ENCODE data around the gene BHLHE23.

Gene BHLHE23

GRCh38 chr20:62983210-62983609 lies 23.6 kb downstream of the BHLHE23 start:
- DNase-seq: no peak
- no peak overlapping the region for H3K23ac ChIP-seq (ENCODE audit: low read length)
- H3K9me3 ChIP-seq (ENCODE audit: insufficient read depth, low read depth, low read length): peaks cover 2% of the 10 kb centered on the region
- H2AFZ ChIP-seq (ENCODE audit: insufficient read depth, low read length, poor library complexity): no peak overlapping the region
- H3K18ac ChIP-seq (ENCODE audit: low read length): no peak overlapping the region
- no peaks in the 10 kb centered on the region for H3K79me2 ChIP-seq (ENCODE audit: control insufficient read depth, insufficient read depth, low read length, poor library complexity)
- no peaks in the 10 kb centered on the region for H3K36me3 ChIP-seq (ENCODE audit: control insufficient read depth in 1 of 2, insufficient read depth in 2 of 2, low read length in 2 of 2)
- H4K91ac ChIP-seq (ENCODE audit: low read depth, low read length): no peak overlapping the region
- no peak overlapping the region for H3K27ac ChIP-seq (ENCODE audit: low read depth, low read length)
- no peaks in the 10 kb centered on the region for H3K79me1 ChIP-seq (ENCODE audit: low read length)
- H2BK120ac ChIP-seq (ENCODE audit: insufficient read depth, low read length, poor library complexity): no peak overlapping the region
- no peak overlapping the region for H3K4me3 ChIP-seq (ENCODE audit: low read depth, low read length)
- no peak overlapping the region for H2BK5ac ChIP-seq (ENCODE audit: low read depth, low read length, poor library complexity)
- no peak overlapping the region for H4K8ac ChIP-seq (ENCODE audit: low read depth, low read length)
- peaks cover 3% of the 10 kb centered on the region for H3K27me3 ChIP-seq (ENCODE audit: insufficient read depth, low read length)
- no peak overlapping the region for H3K4me2 ChIP-seq (ENCODE audit: low read length)
- no peak overlapping the region for H3K14ac ChIP-seq (ENCODE audit: low read length)
- H3K9ac ChIP-seq (ENCODE audit: low read length): no peak overlapping the region
- no peak overlapping the region for H4K12ac ChIP-seq (ENCODE audit: low read depth, low read length)
- no peak overlapping the region for H2AK5ac ChIP-seq (ENCODE audit: low read length)
- no peaks in the 10 kb centered on the region for H3K4me1 ChIP-seq (ENCODE audit: control insufficient read depth in 1 of 2, insufficient read depth in 2 of 2, low read length in 2 of 2)
- H2BK12ac ChIP-seq (ENCODE audit: low read length): no peak overlapping the region
- no peak overlapping the region for H3K4ac ChIP-seq (ENCODE audit: low read depth, low read length)
- no CpG with 5 or more reads among the region's 6 CpGs for WGBS (ENCODE audit: extremely low coverage, insufficient coverage, insufficient read length)

GRCh38 chr20:62982124-62983075 lies 24.4 kb downstream of the BHLHE23 start:
- no CpG with 5 or more reads among the region's 21 CpGs for WGBS (ENCODE audit: extremely low coverage, insufficient coverage, insufficient read length)
- Histone ChIP-seq H4K8ac (ENCODE audit: low read depth, low read length) (no peak overlapping the region), H3K79me1 (ENCODE audit: low read length) (no peaks in the 10 kb centered on the region), H2AFZ (ENCODE audit: insufficient read depth, low read length, poor library complexity) (no peak overlapping the region), H3K4ac (ENCODE audit: low read depth, low read length) (no peak overlapping the region), H2BK12ac (ENCODE audit: low read length) (no peak overlapping the region), H3K14ac (ENCODE audit: low read length) (no peak overlapping the region), H3K27ac (ENCODE audit: low read depth, low read length) (no peak overlapping the region), H4K12ac (ENCODE audit: low read depth, low read length) (no peak overlapping the region), H3K23ac (ENCODE audit: low read length) (no peak overlapping the region), H3K18ac (ENCODE audit: low read length) (no peak overlapping the region), H3K4me3 (ENCODE audit: low read depth, low read length) (no peak overlapping the region), H3K9me3 (ENCODE audit: insufficient read depth, low read depth, low read length) (no peaks in the 10 kb centered on the region), H3K36me3 (ENCODE audit: control insufficient read depth in 1 of 2, insufficient read depth in 2 of 2, low read length in 2 of 2) (no peaks in the 10 kb centered on the region), H3K9ac (ENCODE audit: low read length) (no peak overlapping the region), H3K4me1 (ENCODE audit: control insufficient read depth in 1 of 2, insufficient read depth in 2 of 2, low read length in 2 of 2) (no peaks in the 10 kb centered on the region), H2BK5ac (ENCODE audit: low read depth, low read length, poor library complexity) (no peak overlapping the region), H4K91ac (ENCODE audit: low read depth, low read length) (no peak overlapping the region), H3K27me3 (ENCODE audit: insufficient read depth, low read length) (peaks cover 3% of the 10 kb centered on the region), H2AK5ac (ENCODE audit: low read length) (no peak overlapping the region), H2BK120ac (ENCODE audit: insufficient read depth, low read length, poor library complexity) (no peak overlapping the region), H3K4me2 (ENCODE audit: low read length) (no peak overlapping the region), H3K79me2 (ENCODE audit: control insufficient read depth, insufficient read depth, low read length, poor library complexity) (no peaks in the 10 kb centered on the region)
- no peak for DNase-seq

GRCh38 chr20:62980970-62981369 lies 25.8 kb downstream of the BHLHE23 start:
- no CpG with 5 or more reads among the region's 28 CpGs for WGBS (ENCODE audit: extremely low coverage, insufficient coverage, insufficient read length)

GRCh38 chr20:62980380-62980960 lies 26.3 kb downstream of the BHLHE23 start:
- Histone ChIP-seq H4K91ac (ENCODE audit: low read depth, low read length) (no peak overlapping the region), H2AFZ (ENCODE audit: insufficient read depth, low read length, poor library complexity) (no peak overlapping the region), H4K8ac (ENCODE audit: low read depth, low read length) (no peak overlapping the region), H3K23ac (ENCODE audit: low read length) (no peak overlapping the region), H4K12ac (ENCODE audit: low read depth, low read length) (no peak overlapping the region), H3K36me3 (ENCODE audit: control insufficient read depth in 1 of 2, insufficient read depth in 2 of 2, low read length in 2 of 2) (no peaks in the 10 kb centered on the region), H3K4me3 (ENCODE audit: low read depth, low read length) (no peak overlapping the region), H3K9me3 (ENCODE audit: insufficient read depth, low read depth, low read length) (no peaks in the 10 kb centered on the region), H3K79me2 (ENCODE audit: control insufficient read depth, insufficient read depth, low read length, poor library complexity) (no peaks in the 10 kb centered on the region), H3K27me3 (ENCODE audit: insufficient read depth, low read length) (peaks cover 3% of the 10 kb centered on the region), H2BK120ac (ENCODE audit: insufficient read depth, low read length, poor library complexity) (no peak overlapping the region), H3K27ac (ENCODE audit: low read depth, low read length) (no peak overlapping the region), H3K18ac (ENCODE audit: low read length) (no peak overlapping the region), H2BK5ac (ENCODE audit: low read depth, low read length, poor library complexity) (no peak overlapping the region), H2BK12ac (ENCODE audit: low read length) (no peak overlapping the region), H3K4me2 (ENCODE audit: low read length) (no peak overlapping the region), H2AK5ac (ENCODE audit: low read length) (no peak overlapping the region), H3K4me1 (ENCODE audit: control insufficient read depth in 1 of 2, insufficient read depth in 2 of 2, low read length in 2 of 2) (no peaks in the 10 kb centered on the region), H3K79me1 (ENCODE audit: low read length) (no peaks in the 10 kb centered on the region), H3K9ac (ENCODE audit: low read length) (no peak overlapping the region), H3K14ac (ENCODE audit: low read length) (no peak overlapping the region), H3K4ac (ENCODE audit: low read depth, low read length) (no peak overlapping the region)
- WGBS (ENCODE audit: extremely low coverage, insufficient coverage, insufficient read length): no CpG with 5 or more reads among the region's 19 CpGs
- no peak for DNase-seq

More at GRCh38 chr20:62980970-62981369, 25.8 kb downstream of the BHLHE23 start:
- DNase-seq: peak in 1 of 2 donors; percentile 28
- Histone ChIP-seq H2BK120ac (ENCODE audit: insufficient read depth, low read length, poor library complexity) (no peak overlapping the region), H4K91ac (ENCODE audit: low read depth, low read length) (no peak overlapping the region), H3K79me2 (ENCODE audit: control insufficient read depth, insufficient read depth, low read length, poor library complexity) (no peaks in the 10 kb centered on the region), H4K12ac (ENCODE audit: low read depth, low read length) (no peak overlapping the region), H3K9ac (ENCODE audit: low read length) (no peak overlapping the region), H3K4me2 (ENCODE audit: low read length) (no peak overlapping the region), H2BK5ac (ENCODE audit: low read depth, low read length, poor library complexity) (no peak overlapping the region), H3K27me3 (ENCODE audit: insufficient read depth, low read length) (peaks cover 3% of the 10 kb centered on the region), H3K4me3 (ENCODE audit: low read depth, low read length) (no peak overlapping the region), H3K4me1 (ENCODE audit: control insufficient read depth in 1 of 2, insufficient read depth in 2 of 2, low read length in 2 of 2) (no peaks in the 10 kb centered on the region), H3K23ac (ENCODE audit: low read length) (no peak overlapping the region), H2BK12ac (ENCODE audit: low read length) (no peak overlapping the region), H2AK5ac (ENCODE audit: low read length) (no peak overlapping the region), H3K4ac (ENCODE audit: low read depth, low read length) (no peak overlapping the region), H3K9me3 (ENCODE audit: insufficient read depth, low read depth, low read length) (no peaks in the 10 kb centered on the region), H3K27ac (ENCODE audit: low read depth, low read length) (no peak overlapping the region), H3K36me3 (ENCODE audit: control insufficient read depth in 1 of 2, insufficient read depth in 2 of 2, low read length in 2 of 2) (no peaks in the 10 kb centered on the region), H4K8ac (ENCODE audit: low read depth, low read length) (no peak overlapping the region), H2AFZ (ENCODE audit: insufficient read depth, low read length, poor library complexity) (no peak overlapping the region), H3K79me1 (ENCODE audit: low read length) (no peaks in the 10 kb centered on the region), H3K18ac (ENCODE audit: low read length) (no peak overlapping the region), H3K14ac (ENCODE audit: low read length) (no peak overlapping the region)
